ENCODE data around the gene COPZ2.
A peak's percentile ranks its signal among the peaks of the same experiment; 100 is the strongest.

Gene COPZ2

GRCh38 chr17:48066192-48066591 lies 28.6 kb upstream of the COPZ2 start:
- no peaks in the 10 kb centered on the region for H3K4me1 ChIP-seq (ENCODE audit: control insufficient read depth, insufficient read depth, low read length)
- no peak overlapping the region for H3K4me3 ChIP-seq (ENCODE audit: low read depth, low read length)
- H3K27ac ChIP-seq (ENCODE audit: extremely low read depth, low read depth, low read length): no peak overlapping the region
- peaks cover 55 to 90% of the 10 kb centered on the region in 2 experiments for H3K36me3 ChIP-seq (ENCODE audit: control insufficient read depth in 2 of 2, insufficient read depth in 1 of 2, low read length in 2 of 2)
- TF ChIP-seq, protein P1, sequence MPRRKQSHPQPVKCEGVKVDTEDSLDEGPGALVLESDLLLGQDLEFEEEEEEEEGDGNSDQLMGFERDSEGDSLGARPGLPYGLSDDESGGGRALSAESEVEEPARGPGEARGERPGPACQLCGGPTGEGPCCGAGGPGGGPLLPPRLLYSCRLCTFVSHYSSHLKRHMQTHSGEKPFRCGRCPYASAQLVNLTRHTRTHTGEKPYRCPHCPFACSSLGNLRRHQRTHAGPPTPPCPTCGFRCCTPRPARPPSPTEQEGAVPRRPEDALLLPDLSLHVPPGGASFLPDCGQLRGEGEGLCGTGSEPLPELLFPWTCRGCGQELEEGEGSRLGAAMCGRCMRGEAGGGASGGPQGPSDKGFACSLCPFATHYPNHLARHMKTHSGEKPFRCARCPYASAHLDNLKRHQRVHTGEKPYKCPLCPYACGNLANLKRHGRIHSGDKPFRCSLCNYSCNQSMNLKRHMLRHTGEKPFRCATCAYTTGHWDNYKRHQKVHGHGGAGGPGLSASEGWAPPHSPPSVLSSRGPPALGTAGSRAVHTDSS (tag by site-specific recombination; IDR thresholded peaks at IDR 0.05): no peak
- TF ChIP-seq, protein P2, sequence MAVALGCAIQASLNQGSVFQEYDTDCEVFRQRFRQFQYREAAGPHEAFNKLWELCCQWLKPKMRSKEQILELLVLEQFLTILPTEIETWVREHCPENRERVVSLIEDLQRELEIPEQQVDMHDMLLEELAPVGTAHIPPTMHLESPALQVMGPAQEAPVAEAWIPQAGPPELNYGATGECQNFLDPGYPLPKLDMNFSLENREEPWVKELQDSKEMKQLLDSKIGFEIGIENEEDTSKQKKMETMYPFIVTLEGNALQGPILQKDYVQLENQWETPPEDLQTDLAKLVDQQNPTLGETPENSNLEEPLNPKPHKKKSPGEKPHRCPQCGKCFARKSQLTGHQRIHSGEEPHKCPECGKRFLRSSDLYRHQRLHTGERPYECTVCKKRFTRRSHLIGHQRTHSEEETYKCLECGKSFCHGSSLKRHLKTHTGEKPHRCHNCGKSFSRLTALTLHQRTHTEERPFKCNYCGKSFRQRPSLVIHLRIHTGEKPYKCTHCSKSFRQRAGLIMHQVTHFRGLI (tag by site-specific recombination; IDR thresholded peaks at IDR 0.05): no peak
- TF ChIP-seq ZBTB44 (tag by site-specific recombination; IDR thresholded peaks at IDR 0.05) (no peak), RBAK (tag by site-specific recombination; IDR thresholded peaks at IDR 0.05) (no peak), ZNF548 (tag by site-specific recombination; IDR thresholded peaks at IDR 0.05) (no peak), ZEB2 (tag by site-specific recombination; IDR thresholded peaks at IDR 0.05) (no peak), ZNF221 (tag by site-specific recombination; IDR thresholded peaks at IDR 0.05; ENCODE audit: borderline replicate concordance) (no peak), ZNF169 (tag by site-specific recombination; IDR thresholded peaks at IDR 0.05) (no peak)
- POLR2A ChIA-PET: interaction anchor here (1.4 kb wide), 1 partner anchor 18 kb away, joined by 10 read pairs; the partner anchor contains the start of gene NFE2L1
- CTCF ChIA-PET: interaction anchor here (0.6 to 4.9 kb wide), 5 partner anchors 9 to 55 kb away, joined by 3 to 35 read pairs (median 4); no protein-coding TSS in a partner anchor
- no peaks in the 10 kb centered on the region for H3K9me3 ChIP-seq (ENCODE audit: control insufficient read depth, insufficient read depth, low read depth, low read length)

DNA sequence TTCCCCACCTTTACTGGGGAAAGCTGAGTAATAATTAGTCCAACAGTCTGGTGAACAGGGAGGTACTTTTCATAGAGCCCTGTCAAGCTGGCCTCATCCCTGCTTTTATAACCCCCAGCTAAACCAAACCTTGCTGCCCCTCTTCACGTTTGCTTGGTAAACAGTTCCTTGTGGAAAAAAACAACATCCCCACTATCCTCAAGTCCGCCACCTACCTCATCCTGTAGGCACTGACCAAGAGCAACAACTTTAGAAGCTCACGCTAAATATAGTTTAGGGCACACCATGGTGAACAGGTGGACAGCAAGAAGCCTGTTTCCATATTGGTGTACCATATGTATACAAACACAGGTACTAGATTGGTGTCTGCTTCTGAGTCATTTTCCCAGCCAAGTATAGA lies 27.0 kb upstream of the COPZ2 start:
- Histone ChIP-seq H3K9me3 (ENCODE audit: control insufficient read depth, insufficient read depth, low read depth, low read length) (no peaks in the 10 kb centered on the region), H3K4me3 (ENCODE audit: low read depth, low read length) (no peak overlapping the region), H3K36me3 (ENCODE audit: control insufficient read depth in 2 of 2, insufficient read depth in 1 of 2, low read length in 2 of 2) (peaks cover 63 to 87% of the 10 kb centered on the region in 2 experiments), H3K4me1 (ENCODE audit: control insufficient read depth, insufficient read depth, low read length) (no peaks in the 10 kb centered on the region), H3K27ac (ENCODE audit: extremely low read depth, low read depth, low read length) (no peak overlapping the region; the same call in 1 of the 2 replicates)
- ChIA-PET CTCF (interaction anchor here (0.6 to 1.6 kb wide), 6 partner anchors 9 to 71 kb away, joined by 3 to 9 read pairs (median 6); no protein-coding TSS in a partner anchor), POLR2A (interaction anchor here (0.6 to 1.9 kb wide), 5 partner anchors 10 to 17 kb away, joined by 3 to 7 read pairs (median 5); partner anchors contain the start of gene NFE2L1)
- TF ChIP-seq, protein P3, sequence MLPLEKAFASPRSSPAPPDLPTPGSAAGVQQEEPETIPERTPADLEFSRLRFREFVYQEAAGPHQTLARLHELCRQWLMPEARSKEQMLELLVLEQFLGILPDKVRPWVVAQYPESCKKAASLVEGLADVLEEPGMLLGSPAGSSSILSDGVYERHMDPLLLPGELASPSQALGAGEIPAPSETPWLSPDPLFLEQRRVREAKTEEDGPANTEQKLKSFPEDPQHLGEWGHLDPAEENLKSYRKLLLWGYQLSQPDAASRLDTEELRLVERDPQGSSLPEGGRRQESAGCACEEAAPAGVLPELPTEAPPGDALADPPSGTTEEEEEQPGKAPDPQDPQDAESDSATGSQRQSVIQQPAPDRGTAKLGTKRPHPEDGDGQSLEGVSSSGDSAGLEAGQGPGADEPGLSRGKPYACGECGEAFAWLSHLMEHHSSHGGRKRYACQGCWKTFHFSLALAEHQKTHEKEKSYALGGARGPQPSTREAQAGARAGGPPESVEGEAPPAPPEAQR (tag by site-specific recombination; IDR thresholded peaks at IDR 0.05): no peak
- TF ChIP-seq KLF8 (tag by site-specific recombination; IDR thresholded peaks at IDR 0.05) (no peak), ZSCAN16 (tag by site-specific recombination; IDR thresholded peaks at IDR 0.05) (no peak), ZNF112 (tag by site-specific recombination; IDR thresholded peaks at IDR 0.05) (no peak), SCRT2 (tag by site-specific recombination; IDR thresholded peaks at IDR 0.05) (peak; percentile 31; the same call in 1 of the 2 replicates), ZBTB8A (tag by site-specific recombination; IDR thresholded peaks at IDR 0.05) (no peak), ZNF654 (tag by site-specific recombination; IDR thresholded peaks at IDR 0.05; ENCODE audit: low read depth) (no peak), ZNF335 (tag by site-specific recombination; conservative IDR thresholded peaks at IDR 0.05) (no peak)
- TF ChIP-seq, protein P2 (tag by site-specific recombination; IDR thresholded peaks at IDR 0.05): no peak
